Suprapubic skin (tissue), 4 donors: ENCODE measurements around the gene CDKN2AIPNL. TPM values are rescaled to one million over a fixed set of nuclear protein-coding genes. Genes with fewer than 3 reads are reported as not detected.

Source experiments
- DNase-seq, 2 donors: peaks; one replicate each; pipeline ENCODE4 v3.0.0-alpha.2; 2019; ENCODE audit warnings: low spot score in 2 of 2
- H3K27ac ChIP-seq: fragments of 200-600 bp; sonication (generic); one replicate; pipeline ENCODE4 v1.5.1; 2019
- H3K27me3 ChIP-seq: fragments of 200-600 bp; sonication (generic); one replicate; pipeline ENCODE4 v1.5.1; 2019
- H3K36me3 ChIP-seq: fragments of 200-600 bp; sonication (generic); one replicate; pipeline ENCODE4 v1.5.1; 2019
- H3K4me1 ChIP-seq: fragments of 200-600 bp; sonication (generic); one replicate; pipeline ENCODE4 v1.5.1; 2019
- H3K4me3 ChIP-seq: fragments of 200-600 bp; sonication (generic); one replicate; pipeline ENCODE4 v1.5.1; 2019; ENCODE audit warnings: mild to moderate bottlenecking
- H3K9me3 ChIP-seq: fragments of 200-600 bp; sonication (generic); one replicate; pipeline ENCODE4 v1.5.1; 2019
- CTCF ChIP-seq, 2 donors: fragments of 200-600 bp in 1 of 2; fragments of 450-650 bp in 1 of 2; sonication (generic) in 1 of 2; IDR thresholded peaks; one replicate each; pipeline ENCODE4 v1.5.1; 2016 to 2019; ENCODE audit warnings: antibody characterized with exemption in 2 of 2, mild to moderate bottlenecking in 1 of 2, moderate library complexity in 1 of 2
- EP300 ChIP-seq: sonication (generic); formaldehyde crosslinking; IDR thresholded peaks from one replicate; pipeline ENCODE4 v1.6.1; 2017; ENCODE audit warnings: antibody characterized with exemption
- POLR2A ChIP-seq, 2 donors: fragments of 450-650 bp; IDR thresholded peaks; one replicate each; pipeline ENCODE4 v1.6.1; 2017; ENCODE audit warnings: antibody characterized with exemption in 2 of 2, mild to moderate bottlenecking in 2 of 2, moderate library complexity in 2 of 2
- POLR2AphosphoS5 ChIP-seq, 3 donors: sonication (generic); formaldehyde crosslinking; IDR thresholded peaks; one replicate each; pipeline ENCODE4 v1.6.1; 2017; ENCODE audit warnings: antibody characterized with exemption in 3 of 3
- WGBS: methylation state at CpG from one replicate; pipeline ENCODE4 v1.1.5; 2018; 5-methylcytosine and 5-hydroxymethylcytosine counted together
- total RNA-seq, 4 donors: library from RNA; depleted of rRNA; stranded (reverse); fragments of >200 nt; gene quantifications; one replicate each; pipeline ENCODE4 v1.1.0, GENCODE V29; 2016

Gene CDKN2AIPNL
- total RNA-seq, 4 donors from 2014 or later = 14.7 to 21.9 (median 21.4) TPM

- Histone ChIP-seq H3K4me3 (no peak overlapping the region), H3K27me3 (no peaks in the 10 kb centered on the region), H3K36me3 (no peaks in the 10 kb centered on the region), H3K27ac (no peak overlapping the region), H3K9me3 (no peaks in the 10 kb centered on the region), H3K4me1 (peaks cover 15% of the 10 kb centered on the region)
- TF ChIP-seq POLR2AphosphoS5 (IDR thresholded peaks at IDR 0.05) = no peak
- no peak for TF ChIP-seq POLR2A (IDR thresholded peaks at IDR 0.05)
- no peak for TF ChIP-seq EP300
- no peak for TF ChIP-seq CTCF (IDR thresholded peaks at IDR 0.05)
- DNase-seq = no peak
- WGBS = 84% methylated on average over 14 of the region's 14 CpGs
These were observed 21.1 kb upstream of the CDKN2AIPNL start for GRCh38 chr5:134432677-134433359.

GRCh38 chr5:134432174-134432573 is 20.5 kb upstream of the CDKN2AIPNL start:
- DNase-seq = no peak
- TF ChIP-seq CTCF (IDR thresholded peaks at IDR 0.05) (no peak), POLR2AphosphoS5 (IDR thresholded peaks at IDR 0.05) (no peak), POLR2A (IDR thresholded peaks at IDR 0.05) (no peak)
- WGBS = 92% methylated on average over 4 of the region's 4 CpGs
- peaks cover 9% of the 10 kb centered on the region for H3K4me1 ChIP-seq
- H3K27me3 ChIP-seq = no peaks in the 10 kb centered on the region
- no peaks in the 10 kb centered on the region for H3K9me3 ChIP-seq
- no peak overlapping the region for H3K4me3 ChIP-seq
- H3K36me3 ChIP-seq = no peaks in the 10 kb centered on the region
- no peak overlapping the region for H3K27ac ChIP-seq

GRCh38 chr5:134430001-134430569 is 18.4 kb upstream of the CDKN2AIPNL start:
- Histone ChIP-seq H3K9me3 (no peaks in the 10 kb centered on the region), H3K36me3 (no peaks in the 10 kb centered on the region), H3K4me3 (no peak overlapping the region), H3K27ac (no peak overlapping the region), H3K27me3 (no peaks in the 10 kb centered on the region), H3K4me1 (no peaks in the 10 kb centered on the region)
- no peak for DNase-seq
- WGBS = 59% methylated on average over 5 of the region's 5 CpGs
- no peak for TF ChIP-seq EP300
- no peak for TF ChIP-seq POLR2A (IDR thresholded peaks at IDR 0.05)
- TF ChIP-seq POLR2AphosphoS5 (IDR thresholded peaks at IDR 0.05) = no peak
- no peak for TF ChIP-seq CTCF (IDR thresholded peaks at IDR 0.05)

GRCh38 chr5:134427540-134428041 is 15.9 kb upstream of the CDKN2AIPNL start:
- 54% methylated on average over 9 of the region's 9 CpGs for WGBS
- Histone ChIP-seq H3K36me3 (no peaks in the 10 kb centered on the region), H3K4me1 (no peaks in the 10 kb centered on the region), H3K27ac (no peak overlapping the region), H3K9me3 (no peaks in the 10 kb centered on the region), H3K4me3 (no peak overlapping the region), H3K27me3 (no peaks in the 10 kb centered on the region)
- no peak for DNase-seq
- TF ChIP-seq POLR2A (IDR thresholded peaks at IDR 0.05) (no peak), CTCF (IDR thresholded peaks at IDR 0.05) (no peak), EP300 (no peak), POLR2AphosphoS5 (IDR thresholded peaks at IDR 0.05) (no peak)

GRCh38 chr5:134426361-134426760 is 14.7 kb upstream of the CDKN2AIPNL start:
- WGBS = 90% methylated on average over 7 of the region's 7 CpGs
- H3K27ac ChIP-seq = no peak overlapping the region

More at GRCh38 chr5:134426361-134426760, 14.7 kb upstream of the CDKN2AIPNL start:
- H3K4me1 ChIP-seq = no peaks in the 10 kb centered on the region
- no peaks in the 10 kb centered on the region for H3K36me3 ChIP-seq
- no peak overlapping the region for H3K4me3 ChIP-seq
- H3K27me3 ChIP-seq = no peaks in the 10 kb centered on the region
- no peaks in the 10 kb centered on the region for H3K9me3 ChIP-seq
- no peak for TF ChIP-seq EP300
- TF ChIP-seq POLR2AphosphoS5 (IDR thresholded peaks at IDR 0.05) = no peak
- no peak for TF ChIP-seq POLR2A (IDR thresholded peaks at IDR 0.05)
- TF ChIP-seq CTCF (IDR thresholded peaks at IDR 0.05) = no peak
- no peak for DNase-seq
